HG03565 (cell line): ENCODE data around the gene BCL11A.

Experiments
- ATAC-seq: cut with Tn5 transposase; IDR thresholded peaks from one replicate; pipeline ENCODE4 v1.9.1; 2021; ENCODE audit warnings: mild to moderate bottlenecking, moderate library complexity; ENCODE audit not compliant: unreplicated experiment

BCL11A gene

GRCh38 chr2:60560734-60561644 lies 7.5 kb upstream of the BCL11A start:
- peak; percentile 43 for ATAC-seq

- ATAC-seq, result no peak
Observed at GRCh38 chr2:60559880-60560279, 6.4 kb upstream of the BCL11A start.

- ATAC-seq, result no peak
Observed at GRCh38 chr2:60558536-60558935, 5.1 kb upstream of the BCL11A start.

GRCh38 chr2:60557486-60557864 lies 4.0 kb upstream of the BCL11A start:
- ATAC-seq, result no peak

GRCh38 chr2:60556576-60557485 lies 3.4 kb upstream of the BCL11A start:
- ATAC-seq, result no peak

- ATAC-seq, result no peak
Observed at GRCh38 chr2:60556175-60556574, 2.7 kb upstream of the BCL11A start.

GRCh38 chr2:60555783-60556139 lies 2.3 kb upstream of the BCL11A start:
- peak; percentile 0 for ATAC-seq

GRCh38 chr2:60555066-60555782 lies 1.8 kb upstream of the BCL11A start:
- ATAC-seq, result peak; percentile 25

- peak; percentile 0 for ATAC-seq
Observed at GRCh38 chr2:60554646-60555065, 1.2 kb upstream of the BCL11A start.

- no peak for ATAC-seq
Observed at GRCh38 chr2:60554074-60554645, 706 bp upstream of the BCL11A start.

- ATAC-seq, result no peak
Observed at GRCh38 chr2:60552851-60553494, 481 bp downstream of the BCL11A start.

- ATAC-seq, result no peak
Observed at GRCh38 chr2:60552078-60552850, 1.2 kb downstream of the BCL11A start.

- ATAC-seq, result no peak
Observed at GRCh38 chr2:60551240-60552077, 2.0 kb downstream of the BCL11A start.

- ATAC-seq, result no peak
Observed at GRCh38 chr2:60550984-60551239, 2.5 kb downstream of the BCL11A start.

- ATAC-seq, result peak; percentile 40
Observed at GRCh38 chr2:60550178-60550983, 3.1 kb downstream of the BCL11A start.

GRCh38 chr2:60549928-60550177 lies 3.6 kb downstream of the BCL11A start:
- no peak for ATAC-seq

GRCh38 chr2:60549238-60549927 lies 4.1 kb downstream of the BCL11A start:
- ATAC-seq, result no peak

- ATAC-seq, result no peak
Observed at GRCh38 chr2:60548845-60549237, 4.6 kb downstream of the BCL11A start.
